H9 (cell line): ENCODE measurements around the gene TMEM235. TPM values are rescaled to one million over a fixed set of nuclear protein-coding genes. Genes with fewer than 3 reads are reported as not detected.
"Not testable (repeated sequence)": the region's sequence is repeated elsewhere in the genome, so short reads cannot be mapped to it uniquely, and the experiment has no call there.

ENCODE experiments used
- DNase-seq: peaks from one replicate; pipeline ENCODE4 v3.0.0-alpha.2; 2017
- H2AFZ ChIP-seq: one replicate; pipeline ENCODE4 v1.6.1; 2013; ENCODE audit warnings: mild to moderate bottlenecking, low read length, control low read depth, moderate library complexity
- H2AK5ac ChIP-seq: 2 replicates; pipeline ENCODE4 v1.6.1; 2013; ENCODE audit warnings: low read length, control low read depth, mixed read lengths; ENCODE audit not compliant: insufficient read length
- H2BK120ac ChIP-seq: one replicate; pipeline ENCODE4 v1.6.1; 2013; ENCODE audit warnings: low read depth, mild to moderate bottlenecking, low read length, control low read depth, inconsistent platforms; ENCODE audit not compliant: poor library complexity, severe bottlenecking
- H2BK12ac ChIP-seq: 2 replicates; pipeline ENCODE4 v1.6.1; 2013; ENCODE audit warnings: low read length, control low read depth, mixed read lengths, low read depth; ENCODE audit not compliant: insufficient read length
- H2BK15ac ChIP-seq: 2 replicates; pipeline ENCODE4 v1.6.1; 2013; ENCODE audit warnings: low read depth, low read length, control low read depth
- H2BK20ac ChIP-seq: one replicate; pipeline ENCODE4 v1.6.1; 2013; ENCODE audit warnings: low read depth, mild to moderate bottlenecking, low read length, control low read depth, inconsistent platforms; ENCODE audit not compliant: poor library complexity, severe bottlenecking
- H2BK5ac ChIP-seq: 2 replicates; pipeline ENCODE4 v1.6.1; 2013; ENCODE audit warnings: low read length, control low read depth, mixed read lengths; ENCODE audit not compliant: insufficient read length
- H3K14ac ChIP-seq: 2 replicates; pipeline ENCODE4 v1.6.1; 2013; ENCODE audit warnings: low read length, control low read depth; ENCODE audit not compliant: insufficient read depth
- H3K18ac ChIP-seq: 2 replicates; pipeline ENCODE4 v1.6.1; 2013; ENCODE audit warnings: low read depth, mild to moderate bottlenecking, mixed read lengths, low read length, control low read depth; ENCODE audit not compliant: insufficient read length
- H3K23ac ChIP-seq: 2 replicates; pipeline ENCODE4 v1.6.1; 2013; ENCODE audit warnings: low read length, control low read depth, mixed read lengths, low read depth; ENCODE audit not compliant: insufficient read length
- H3K23me2 ChIP-seq: 2 replicates; pipeline ENCODE4 v1.6.1; 2013; ENCODE audit warnings: low read depth, mild to moderate bottlenecking, mixed read lengths, low read length, control low read depth; ENCODE audit not compliant: insufficient read length, poor library complexity, severe bottlenecking
- H3K27ac ChIP-seq: 2 replicates; pipeline ENCODE4 v1.5.1; 2013; ENCODE audit warnings: low read length, control low read depth, mixed read lengths, low read depth; ENCODE audit not compliant: insufficient read length
- H3K27me3 ChIP-seq: 2 replicates; pipeline ENCODE4 v1.6.1; 2013; ENCODE audit warnings: low read length, control low read depth, inconsistent platforms; ENCODE audit not compliant: insufficient read depth
- H3K4ac ChIP-seq: 2 replicates; pipeline ENCODE4 v1.6.1; 2013; ENCODE audit warnings: low read depth, mild to moderate bottlenecking, control low read depth, inconsistent platforms, low read length, moderate library complexity
- H3K4me1 ChIP-seq: 2 replicates; pipeline ENCODE4 v1.6.1; 2013; ENCODE audit warnings: low read length, control low read depth, inconsistent platforms; ENCODE audit not compliant: insufficient read depth
- H3K4me2 ChIP-seq: 2 replicates; pipeline ENCODE4 v1.6.1; 2013; ENCODE audit warnings: low read length, control low read depth, mixed read lengths; ENCODE audit not compliant: insufficient read length, insufficient read depth
- H3K56ac ChIP-seq: 2 replicates; pipeline ENCODE4 v1.6.1; 2013; ENCODE audit warnings: low read depth, mild to moderate bottlenecking, mixed read lengths, low read length, control low read depth; ENCODE audit not compliant: insufficient read length
- H3K79me1 ChIP-seq: 2 replicates; pipeline ENCODE4 v1.6.1; 2013; ENCODE audit warnings: low read depth, mild to moderate bottlenecking, moderate library complexity, low read length, control low read depth, inconsistent platforms; ENCODE audit not compliant: insufficient read depth, poor library complexity, severe bottlenecking
- H3K79me2 ChIP-seq: 2 replicates; pipeline ENCODE4 v1.6.1; 2013; ENCODE audit warnings: low read length, control low read depth, inconsistent platforms; ENCODE audit not compliant: insufficient read depth
- H3K9ac ChIP-seq: 2 replicates; pipeline ENCODE4 v1.6.1; 2013; ENCODE audit warnings: low read length, control low read depth, mixed read lengths; ENCODE audit not compliant: insufficient read length; ENCODE audit errors: extremely low read depth
- H3K9me3 ChIP-seq: one replicate; pipeline ENCODE4 v1.6.1; 2013; ENCODE audit warnings: low read depth, low read length, inconsistent platforms; ENCODE audit not compliant: control insufficient read depth
- H3T11ph ChIP-seq: one replicate; pipeline ENCODE4 v1.6.1; 2013; ENCODE audit warnings: mild to moderate bottlenecking, low read length, control low read depth, inconsistent platforms
- H4K20me1 ChIP-seq: one replicate; pipeline ENCODE4 v1.6.1; 2013; ENCODE audit not compliant: control insufficient read depth, insufficient read length, insufficient read depth
- H4K5ac ChIP-seq: 2 replicates; pipeline ENCODE4 v1.6.1; 2013; ENCODE audit warnings: low read depth, mild to moderate bottlenecking, mixed read lengths, low read length, control low read depth; ENCODE audit not compliant: insufficient read length
- H4K8ac ChIP-seq: replicated peaks from 2 replicates; pipeline ENCODE4 v1.6.1; 2013; ENCODE audit warnings: low read length, control low read depth, mixed read lengths, low read depth; ENCODE audit not compliant: insufficient read length
- H4K91ac ChIP-seq: 2 replicates; pipeline ENCODE4 v1.6.1; 2013; ENCODE audit warnings: low read depth, mild to moderate bottlenecking, moderate library complexity, mixed read lengths, low read length, control low read depth; ENCODE audit not compliant: insufficient read length
- H3K27ac Mint-ChIP-seq, 3 experiments: 2 replicates in 2 of 3; 3 replicates in 1 of 3; pipeline ENCODE4 v1.8.0; 2020 to 2021; ENCODE audit warnings: mixed read lengths in 3 of 3, mild to moderate bottlenecking in 1 of 3, moderate library complexity in 1 of 3
- H3K27me3 Mint-ChIP-seq: 2 replicates; pipeline ENCODE4 v1.8.0; 2021; ENCODE audit warnings: low read depth, mild to moderate bottlenecking, moderate library complexity, mixed read lengths
- H3K36me3 Mint-ChIP-seq, 3 experiments: 2 replicates in 2 of 3; 3 replicates in 1 of 3; pipeline ENCODE4 v1.8.0; 2020 to 2021; ENCODE audit warnings: low read depth in 3 of 3, mixed read lengths in 3 of 3; ENCODE audit not compliant: insufficient read depth in 1 of 3
- H3K4me1 Mint-ChIP-seq, 2 experiments: 2 replicates each; pipeline ENCODE4 v1.8.0; 2020; ENCODE audit warnings: mixed read lengths in 2 of 2
- H3K4me3 Mint-ChIP-seq, 2 experiments: 2 replicates in 1 of 2; 3 replicates in 1 of 2; pipeline ENCODE4 v1.8.0; 2020 to 2021; ENCODE audit warnings: mild to moderate bottlenecking in 2 of 2, mixed read lengths in 2 of 2, moderate library complexity in 1 of 2
- H3K9me3 Mint-ChIP-seq, 2 experiments: 2 replicates in 1 of 2; 3 replicates in 1 of 2; pipeline ENCODE4 v1.8.0; 2020; ENCODE audit warnings: mild to moderate bottlenecking in 2 of 2, mixed read lengths in 2 of 2, moderate library complexity in 1 of 2
- CTCF ChIP-seq: fragments of 200-600 bp; sonication (generic); conservative IDR thresholded peaks from 3 replicates; pipeline ENCODE4 v1.8.0; 2021; ENCODE audit warnings: antibody characterized with exemption, mild to moderate bottlenecking
- WGBS: extraction: QIAGEN DNeasy Blood & Tissue Kit; methylation state at CpG from one replicate; pipeline ENCODE4 v1.1.7; 2013; ENCODE audit warnings: missing lambda C conversion rate, low lambda C conversion rate, mixed read lengths; ENCODE audit not compliant: insufficient read length; ENCODE audit errors: extremely low coverage; 5-methylcytosine and 5-hydroxymethylcytosine counted together
- total RNA-seq: library from RNA; stranded (reverse); gene quantifications from 2 replicates; pipeline ENCODE4 v1.2.1, GENCODE V29; 2021

TMEM235 gene
- total RNA-seq, 1 experiment from 2014 or later: 0.28 TPM

DNA sequence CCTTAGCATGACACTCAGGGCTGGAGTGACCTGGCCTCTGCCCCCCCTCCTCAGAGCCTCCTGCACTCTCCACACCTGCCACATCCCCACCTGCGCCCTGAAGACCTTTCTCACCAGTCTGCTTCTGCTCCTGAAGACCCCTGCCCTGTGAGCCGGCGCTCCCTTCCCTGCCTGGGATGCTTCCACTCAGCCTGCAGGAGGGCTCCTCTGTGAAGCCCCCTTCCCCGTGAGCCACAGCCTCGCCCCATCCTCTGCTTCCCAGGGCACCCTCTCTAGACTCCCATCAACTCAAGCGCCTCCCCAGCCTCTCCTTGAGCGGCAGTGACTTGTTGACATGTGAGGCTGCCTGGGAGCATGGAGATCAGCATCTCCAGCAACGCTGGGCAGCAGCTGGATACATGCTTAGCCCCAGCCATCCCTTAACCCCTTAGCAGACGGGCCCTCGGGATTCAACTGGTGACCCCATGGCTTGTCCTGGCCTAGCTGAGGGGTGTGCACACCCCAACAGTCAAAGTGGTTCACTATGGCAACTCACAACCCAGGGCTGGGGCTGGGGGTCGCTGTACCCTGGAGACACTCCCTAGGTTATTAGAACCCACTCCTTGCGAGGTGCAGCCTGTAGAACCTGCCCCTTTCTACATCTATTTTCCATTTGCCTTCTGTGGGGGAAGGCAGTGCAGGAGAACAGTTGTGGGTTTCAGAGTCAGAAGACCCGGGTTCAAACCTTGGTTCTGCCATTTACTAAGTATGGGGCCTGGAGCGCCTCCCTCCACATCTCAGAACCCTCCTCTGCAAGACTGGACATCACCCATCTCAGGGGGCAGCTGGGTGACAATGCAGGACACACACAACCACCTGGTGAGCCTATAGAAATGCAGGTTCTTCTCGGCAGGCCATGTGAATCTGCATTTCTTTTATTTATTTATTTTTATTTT lies 21.5 kb downstream of the TMEM235 start:
- TF ChIP-seq CTCF: no peak
- no peaks in the 10 kb centered on the region for H3K9me3 ChIP-seq
- no peaks in the 10 kb centered on the region for H4K20me1 ChIP-seq
- peak overlapping the region; percentile 60 to 81 for H3K4me3 Mint-ChIP-seq
- no peak overlapping the region for H3K23ac ChIP-seq
- no peak overlapping the region; the same call in 1 of the 2 replicates for H3K14ac ChIP-seq
- peaks cover 19 to 51% of the 10 kb centered on the region in 2 experiments for H3K4me1 Mint-ChIP-seq
- H3K4me1 ChIP-seq: peaks cover 4% of the 10 kb centered on the region; the same call in 1 of the 2 replicates
- peak; percentile 34 for DNase-seq
- H3K79me2 ChIP-seq: no peaks in the 10 kb centered on the region
- no peaks in the 10 kb centered on the region for H3K36me3 Mint-ChIP-seq
- no peak overlapping the region for H2AFZ ChIP-seq
- H3K9me3 Mint-ChIP-seq: peaks cover 0 to 3% of the 10 kb centered on the region in 2 experiments; a peak in 1 of 5 replicates
- no peak overlapping the region for H3K9ac ChIP-seq
- H2BK120ac ChIP-seq: no peak overlapping the region
- H3K56ac ChIP-seq: no peak overlapping the region
- no peak overlapping the region for H4K5ac ChIP-seq
- no peaks in the 10 kb centered on the region for H3K79me1 ChIP-seq
- no peak overlapping the region for H2BK12ac ChIP-seq
- H4K91ac ChIP-seq: no peak overlapping the region
- no peak overlapping the region for H4K8ac ChIP-seq
- H3K27ac ChIP-seq: no peak overlapping the region
- WGBS: no CpG with 5 or more reads among the region's 15 CpGs
- peak overlapping the region; percentile 39 to 84 (median 51); a peak in 3 of 7 replicates for H3K27ac Mint-ChIP-seq
- H2BK5ac ChIP-seq: no peak overlapping the region
- no peak overlapping the region for H3K18ac ChIP-seq
- no peak overlapping the region for H3T11ph ChIP-seq
- H3K27me3 Mint-ChIP-seq: peaks cover 1% of the 10 kb centered on the region; the same call in 1 of the 2 replicates
- no peak overlapping the region for H3K4ac ChIP-seq
- no peak overlapping the region for H2BK15ac ChIP-seq
- H3K4me2 ChIP-seq: no peak overlapping the region
- H2AK5ac ChIP-seq: no peak overlapping the region
- H3K23me2 ChIP-seq: no peaks in the 10 kb centered on the region
- H3K27me3 ChIP-seq: no peaks in the 10 kb centered on the region
- H2BK20ac ChIP-seq: no peak overlapping the region

- not testable (repeated sequence) for H3K14ac ChIP-seq, H3K79me2 ChIP-seq, H2AK5ac ChIP-seq, H2BK20ac ChIP-seq, H3K27me3 ChIP-seq, H4K20me1 ChIP-seq, H2BK15ac ChIP-seq, H3K79me1 ChIP-seq, H3K23me2 ChIP-seq, H2AFZ ChIP-seq, H4K91ac ChIP-seq, H3K9me3 ChIP-seq, DNase-seq, H3T11ph ChIP-seq, H3K56ac ChIP-seq, H2BK5ac ChIP-seq, H3K23ac ChIP-seq, H2BK120ac ChIP-seq, H4K8ac ChIP-seq, H2BK12ac ChIP-seq, H3K27me3 Mint-ChIP-seq, H3K36me3 Mint-ChIP-seq, H4K5ac ChIP-seq, H3K4me1 ChIP-seq, H3K4ac ChIP-seq, H3K27ac ChIP-seq, H3K9me3 Mint-ChIP-seq
- Mint-ChIP-seq H3K4me3 (peak overlapping the region; percentile 75 to 81), H3K4me1 (peaks cover 22 to 55% of the 10 kb centered on the region in 2 experiments), H3K27ac (peak overlapping the region in 1 of 3 experiments; percentile 90; a peak in 2 of 7 replicates)
- no CpG with 5 or more reads among the region's 12 CpGs for WGBS
- Histone ChIP-seq H3K4me2 (peak overlapping the region; percentile 75), H3K18ac (peak overlapping the region; percentile 83), H3K9ac (peak overlapping the region; percentile 45)
Measured at GRCh38 chr17:78253636-78253945, 22.2 kb downstream of the TMEM235 start.
